Heart right ventricle (tissue), 16 donors: ENCODE results near the gene KRR1. TPM values are rescaled to one million over a fixed set of nuclear protein-coding genes. Genes with fewer than 3 reads are reported as not detected.

Experiments
- ATAC-seq, 8 donors: fragments of 200-7000 bp; cut with Tn5 transposase; one replicate each; pipeline ENCODE4 v1.9.1; 2020; ENCODE audit warnings: mild to moderate bottlenecking in 8 of 8, moderate library complexity in 8 of 8, moderate number of reproducible peaks in 1 of 8
- DNase-seq, 2 donors: peaks; one replicate each; pipeline ENCODE4 v3.0.0-alpha.2; 2020
- H3K27ac ChIP-seq, 10 donors: fragments of 200-600 bp; sonication (generic) in 2 of 10; one replicate each; pipeline versions ENCODE4 v1.5.0 to v1.8.0; 2020 to 2022; ENCODE audit warnings: mild to moderate bottlenecking in 3 of 10
- H3K27me3 ChIP-seq, 7 donors: fragments of 200-600 bp; one replicate each; pipeline ENCODE4 v1.8.0; 2021 to 2022; ENCODE audit warnings: mild to moderate bottlenecking in 2 of 7
- H3K36me3 ChIP-seq, 9 donors: fragments of 200-600 bp; sonication (generic) in 1 of 9; one replicate each; pipeline versions ENCODE4 v1.5.0 to v1.8.0; 2020 to 2022; ENCODE audit warnings: mild to moderate bottlenecking in 2 of 9
- H3K4me1 ChIP-seq, 9 donors: fragments of 200-600 bp; sonication (generic) in 1 of 9; one replicate each; pipeline versions ENCODE4 v1.5.0 to v1.8.0; 2020 to 2022; ENCODE audit warnings: mild to moderate bottlenecking in 4 of 9
- H3K4me3 ChIP-seq, 10 donors: fragments of 200-600 bp; sonication (generic) in 2 of 10; one replicate each; pipeline versions ENCODE4 v1.5.0 to v1.8.0; 2020 to 2022; ENCODE audit warnings: mild to moderate bottlenecking in 7 of 10, moderate library complexity in 2 of 10
- H3K9me3 ChIP-seq, 11 donors: fragments of 200-600 bp in 10 of 11; sonication (generic) in 2 of 11; one replicate each; pipeline versions ENCODE4 v1.5.0 to v1.8.0; 2013 to 2022; ENCODE audit warnings: mild to moderate bottlenecking in 2 of 11, control low read depth in 1 of 11, moderate library complexity in 1 of 11
- WGBS, 2 donors: extraction: QIAGEN DNeasy Blood & Tissue Kit; methylation state at CpG; one replicate each; pipeline ENCODE4 v1.1.7; 2013; ENCODE audit warnings: inconsistent platforms in 1 of 2; 5-methylcytosine and 5-hydroxymethylcytosine counted together
- intact Hi-C, 10 donors: fragments of 100-400 bp; cut with DNase I; formaldehyde crosslinking; loops; one replicate each; pipeline versions ENCODE4 v1.11.1 to v1.14.2; 2022
- polyA plus RNA-seq, 2 donors: library from polyadenylated mRNA; stranded (reverse); fragments of 200-250 nt; gene quantifications; one replicate each; pipeline ENCODE4 v1.2.3, GENCODE V29; 2013
- total RNA-seq, 10 donors: library from RNA; stranded (reverse); fragmentation: NEBNext Ultra II Directional in 3 of 10; extraction: Animal tissue kit (Norgen Biotek cat#: 25700) in 3 of 10; gene quantifications; one replicate each; pipeline versions ENCODE4 v1.2.1 to v1.2.4, GENCODE V29; 2021 to 2023
- TF ChIP-seq, protein P1 (sequence below), 9 donors: fragments of 200-600 bp; sonication (generic) in 2 of 9; IDR thresholded peaks; one replicate each; pipeline versions ENCODE4 v1.5.0 to v1.8.0; 2021 to 2022; ENCODE audit warnings: antibody characterized with exemption in 9 of 9, mild to moderate bottlenecking in 5 of 9, moderate library complexity in 1 of 9
- donor health status: Arrhythmogenic right ventricular cardiomyopathy.
- donor health status: ischemic (EF 13 %, LVEDD 7.1; RV severe dilation, severe dysfunction).
- donor health status: healthy with polysubstance abuse.
- donor health status: DM: no; HTN: yes; CAD: no.
- donor health status: DM: no; HTN: no; CAD: no.
- donor health status: ischemic (EF 25% LVEDD 6.9; RV normal size, moderate dysfunction).
- donor health status: ischemic (EF 25% LVEDD 5.7; RV mildly dilated, moderate dysfunction).
- donor health status: healthy.
- donor health status: DM: yes; HTN: yes; CAD: no.
- donor health status: Ischemic cardiomyopathy.
- donor health status: ischemic (EF 35%, LVEDD 5.7; RV mildly dilated, moderate dysfunction).
- donor health status: nonischemic (EF 11% LVEDD 7.7; RV severe dilation, severe dysfunction).
- donor health status: DM: yes; HTN: yes; CAD: no.
- donor health status: PGD.
- donor health status: ischemic (EF 29% LVEDD 5.4; RV normal size, mild dysfunction).
- donor health status: nonischemic (EF 23%, LVEDD 6.1; RV moderate dilation, normal function).

KRR1 gene
- total and polyA plus RNA-seq, 12 donors = 8.9 to 44.2 (median 32.6) TPM

GRCh38 chr12:75556311-75556899, 45.0 kb upstream of the KRR1 start:
- TF ChIP-seq, protein P1, sequence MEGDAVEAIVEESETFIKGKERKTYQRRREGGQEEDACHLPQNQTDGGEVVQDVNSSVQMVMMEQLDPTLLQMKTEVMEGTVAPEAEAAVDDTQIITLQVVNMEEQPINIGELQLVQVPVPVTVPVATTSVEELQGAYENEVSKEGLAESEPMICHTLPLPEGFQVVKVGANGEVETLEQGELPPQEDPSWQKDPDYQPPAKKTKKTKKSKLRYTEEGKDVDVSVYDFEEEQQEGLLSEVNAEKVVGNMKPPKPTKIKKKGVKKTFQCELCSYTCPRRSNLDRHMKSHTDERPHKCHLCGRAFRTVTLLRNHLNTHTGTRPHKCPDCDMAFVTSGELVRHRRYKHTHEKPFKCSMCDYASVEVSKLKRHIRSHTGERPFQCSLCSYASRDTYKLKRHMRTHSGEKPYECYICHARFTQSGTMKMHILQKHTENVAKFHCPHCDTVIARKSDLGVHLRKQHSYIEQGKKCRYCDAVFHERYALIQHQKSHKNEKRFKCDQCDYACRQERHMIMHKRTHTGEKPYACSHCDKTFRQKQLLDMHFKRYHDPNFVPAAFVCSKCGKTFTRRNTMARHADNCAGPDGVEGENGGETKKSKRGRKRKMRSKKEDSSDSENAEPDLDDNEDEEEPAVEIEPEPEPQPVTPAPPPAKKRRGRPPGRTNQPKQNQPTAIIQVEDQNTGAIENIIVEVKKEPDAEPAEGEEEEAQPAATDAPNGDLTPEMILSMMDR (IDR thresholded peaks at IDR 0.05) = no peak
- ATAC-seq (no peak), DNase-seq (no peak)
- intact Hi-C loops = loop anchor here in 4 of 10 donors (10.0 kb wide), 1 partner anchor 478 kb away; the partner anchor contains the start of gene PHLDA1 (in 4 of the 4)
- H3K27ac ChIP-seq = no peak overlapping the region
- peaks cover 0 to 20% (median 10%) of the 10 kb centered on the region in 9 donors for H3K4me1 ChIP-seq
- no peaks in the 10 kb centered on the region for H3K9me3 ChIP-seq
- 41 to 54% methylated on average over 3 of the region's 3 CpGs for WGBS, 2 donors
- H3K4me3 ChIP-seq = no peak overlapping the region
- no peaks in the 10 kb centered on the region for H3K27me3 ChIP-seq
- H3K36me3 ChIP-seq = no peaks in the 10 kb centered on the region

GRCh38 chr12:75554556-75554880, 43.1 kb upstream of the KRR1 start:
- TF ChIP-seq, protein P1 (IDR thresholded peaks at IDR 0.05) = no peak
- no peak for DNase-seq
- no peaks in the 10 kb centered on the region for H3K9me3 ChIP-seq
- H3K27ac ChIP-seq = peak overlapping the region in 3 of 10 donors; percentile 79 to 83 (median 79)
- WGBS, 2 donors = 84 to 91% methylated on average over 1 of the region's 1 CpG
- no peaks in the 10 kb centered on the region for H3K36me3 ChIP-seq
- no peaks in the 10 kb centered on the region for H3K27me3 ChIP-seq
- intact Hi-C loops = loop anchor here in 4 of 10 donors (10.0 kb wide), 1 partner anchor 480 kb away; the partner anchor contains the start of gene PHLDA1 (in 4 of the 4)
- no peak overlapping the region for H3K4me3 ChIP-seq
- peaks cover 0 to 36% (median 25%) of the 10 kb centered on the region in 9 donors for H3K4me1 ChIP-seq
- no peak for ATAC-seq

DNA sequence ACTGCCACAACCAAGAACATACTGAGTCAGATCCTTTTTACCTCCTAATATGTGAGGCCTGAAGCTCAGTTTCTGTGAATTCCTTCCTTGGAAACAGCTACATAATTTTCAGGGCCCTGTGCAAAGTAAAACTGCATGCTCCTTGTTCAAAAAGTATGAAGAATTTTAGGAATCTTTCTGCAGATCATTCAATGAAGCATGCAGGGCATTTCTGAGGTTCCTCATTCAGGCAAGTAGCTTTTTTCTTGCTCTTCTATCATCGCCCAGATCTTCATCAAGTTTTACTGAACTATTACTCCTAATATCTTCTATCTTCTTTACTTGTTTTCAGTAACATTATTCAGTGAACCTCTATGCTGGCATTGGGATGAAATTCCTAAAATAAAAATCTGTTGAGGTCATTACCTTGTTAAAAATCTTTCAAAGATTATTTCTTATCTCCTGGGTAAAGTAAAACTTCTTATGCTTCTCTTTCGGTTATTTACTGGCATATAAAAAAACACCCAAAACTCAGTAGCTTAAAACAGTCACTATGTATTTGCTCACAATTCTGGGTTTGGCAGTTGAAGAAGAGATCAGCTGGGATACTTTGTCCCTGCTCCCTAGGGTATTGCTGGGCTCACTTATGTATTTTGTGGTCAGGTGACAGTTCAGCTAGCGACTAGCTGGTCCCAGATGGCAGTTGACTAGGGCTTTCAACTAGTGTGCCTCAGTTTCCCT, 42.6 kb upstream of the KRR1 start:
- intact Hi-C loops = loop anchor here in 4 of 10 donors (10.0 kb wide), 1 partner anchor 481 kb away; the partner anchor contains the start of gene PHLDA1 (in 4 of the 4)
- H3K36me3 ChIP-seq = no peaks in the 10 kb centered on the region
- TF ChIP-seq, protein P1 (IDR thresholded peaks at IDR 0.05) = no peak
- H3K4me1 ChIP-seq = peaks cover 0 to 36% (median 25%) of the 10 kb centered on the region in 9 donors
- no peak overlapping the region for H3K4me3 ChIP-seq
- WGBS, 2 donors = 39 to 50% methylated on average over 3 of the region's 3 CpGs
- H3K27me3 ChIP-seq = no peaks in the 10 kb centered on the region
- DNase-seq = no peak
- peak in 1 of 8 donors; percentile 11 for ATAC-seq
- H3K27ac ChIP-seq = peak overlapping the region in 6 of 10 donors; percentile 23 to 83 (median 70)
- H3K9me3 ChIP-seq = no peaks in the 10 kb centered on the region

- DNase-seq = no peak
- TF ChIP-seq, protein P1 (IDR thresholded peaks at IDR 0.05) = no peak
- intact Hi-C loops = loop anchor here in 4 of 10 donors (10.0 kb wide), 1 partner anchor 481 kb away; the partner anchor contains the start of gene PHLDA1 (in 4 of the 4)
- 48 to 61% methylated on average over 1 of the region's 1 CpG for WGBS, 2 donors
- peak overlapping the region in 6 of 10 donors; percentile 23 to 83 (median 70) for H3K27ac ChIP-seq
- no peaks in the 10 kb centered on the region for H3K36me3 ChIP-seq
- H3K4me1 ChIP-seq = peaks cover 0 to 34% (median 25%) of the 10 kb centered on the region in 9 donors
- peak in 7 of 8 donors; percentile 59 to 93 (median 84) for ATAC-seq
- no peak overlapping the region for H3K4me3 ChIP-seq
- H3K27me3 ChIP-seq = no peaks in the 10 kb centered on the region
- no peaks in the 10 kb centered on the region for H3K9me3 ChIP-seq
Observed at GRCh38 chr12:75553398-75553797, 42.0 kb upstream of the KRR1 start.
